H1 (cell line): ENCODE measurements around the gene DNAJC11. TPM values are rescaled to one million over a fixed set of nuclear protein-coding genes. Genes with fewer than 3 reads are reported as not detected.

Experiments
- ASH2L ChIP-seq: fragments of 200-600, 300-600 bp; sonication (generic); IDR thresholded peaks from one replicate; pipeline ENCODE4 v1.7.1; 2017; ENCODE audit warnings: low read length
- CTCF ChIP-seq, 3 experiments: IDR thresholded peaks; 1 replicate in 2 of 3; 2 replicates in 1 of 3; pipeline versions ENCODE4 v1.5.1 to v1.6.1; 2011; ENCODE audit warnings: low read length in 3 of 3, mild to moderate bottlenecking in 3 of 3, inconsistent platforms in 2 of 3, low read depth in 1 of 3, moderate library complexity in 1 of 3; ENCODE audit not compliant: insufficient read depth in 1 of 3; ENCODE audit errors: control extremely low read depth in 1 of 3
- GABPA ChIP-seq: IDR thresholded peaks from 2 replicates; pipeline ENCODE4 v1.6.1; 2011; ENCODE audit warnings: mild to moderate bottlenecking, low read length, moderate library complexity, borderline replicate concordance; ENCODE audit not compliant: insufficient read depth
- polyA plus RNA-seq, 7 experiments: library from polyadenylated mRNA; depleted of rRNA in 3 of 7; stranded (reverse) in 5 of 7; unstranded in 2 of 7; fragments of >200 nt in 5 of 7; fragments of 200-250 nt in 2 of 7; gene quantifications; 1 replicate in 5 of 7; 2 replicates in 1 of 7; 4 replicates in 1 of 7; pipeline versions ENCODE4 v1.2.1 to v1.2.3, GENCODE V29; 2011 to 2013; ENCODE audit warnings: missing spikeins in 2 of 7, mixed read lengths in 2 of 7
- total RNA-seq: library from RNA; stranded (reverse); fragmentation: NEBNext Ultra II Directional; extraction: Animal tissue kit (Norgen Biotek cat#: 25700); gene quantifications from 2 replicates; pipeline ENCODE4 v1.2.1, GENCODE V29; 2021

DNAJC11 gene
- total and polyA plus RNA-seq, 2 of the 8 experiments (the other 6 are each of a cell fraction or from before 2014, with no cell fraction given), result 43.9 to 90.9 TPM

DNA sequence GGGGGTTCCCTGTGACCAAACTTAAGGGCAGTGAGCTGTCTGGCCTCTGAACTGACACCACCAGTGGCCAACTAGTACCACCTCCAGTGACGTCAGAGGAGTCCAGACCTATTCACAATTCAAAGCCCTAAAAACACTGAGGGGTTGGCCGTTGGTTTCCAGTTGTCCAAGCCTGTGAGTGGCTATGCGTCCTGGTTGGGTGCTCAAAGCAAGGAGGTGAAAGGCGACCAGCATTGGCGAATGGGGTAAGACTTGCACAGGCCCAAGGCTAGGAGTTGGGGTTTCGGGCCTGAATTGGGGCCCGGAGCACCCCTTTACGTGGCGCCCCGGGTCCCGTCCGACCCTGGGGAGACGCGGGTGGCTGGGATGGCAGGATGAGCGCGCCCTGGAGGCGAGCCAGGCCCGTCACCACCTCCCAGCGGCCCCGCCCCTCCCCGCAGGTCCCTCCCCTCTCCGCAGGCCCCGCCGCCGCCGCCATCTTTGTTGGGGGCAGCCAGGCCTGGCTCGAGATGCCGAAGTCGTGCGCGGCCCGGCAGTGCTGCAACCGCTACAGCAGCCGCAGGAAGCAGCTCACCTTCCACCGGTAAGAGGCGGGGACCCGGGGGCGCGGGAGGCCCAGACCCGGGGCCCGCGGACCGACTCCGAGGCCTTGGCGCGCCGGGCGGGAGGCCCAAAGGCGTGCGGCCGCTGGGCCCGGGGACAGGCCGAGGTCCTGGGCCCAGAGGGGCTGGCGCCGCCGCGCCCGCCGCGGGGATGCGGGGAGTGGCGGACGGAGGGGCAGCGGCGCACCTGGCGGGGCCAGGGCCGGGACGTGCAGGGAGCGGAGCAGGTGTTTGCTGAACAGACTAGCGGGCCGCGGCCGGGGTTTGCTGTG, 76.7 kb downstream of the DNAJC11 start, which contains the start of gene THAP3 (continued):
- peak in 1 of 3 experiments; percentile 38; a peak in 2 of 4 replicates for TF ChIP-seq CTCF (IDR thresholded peaks at IDR 0.05; ENCODE audit: control extremely low read depth in 1 of 3, insufficient read depth in 1 of 3, low read depth in 1 of 3, low read length in 3 of 3)
- TF ChIP-seq ASH2L, result no peak
- no peak for TF ChIP-seq GABPA
